ENCODE data around the gene TNKS1BP1.
"Not testable (repeated sequence)": the region's sequence is repeated elsewhere in the genome, so short reads cannot be mapped to it uniquely, and the experiment has no call there.

The TNKS1BP1 gene

DNA sequence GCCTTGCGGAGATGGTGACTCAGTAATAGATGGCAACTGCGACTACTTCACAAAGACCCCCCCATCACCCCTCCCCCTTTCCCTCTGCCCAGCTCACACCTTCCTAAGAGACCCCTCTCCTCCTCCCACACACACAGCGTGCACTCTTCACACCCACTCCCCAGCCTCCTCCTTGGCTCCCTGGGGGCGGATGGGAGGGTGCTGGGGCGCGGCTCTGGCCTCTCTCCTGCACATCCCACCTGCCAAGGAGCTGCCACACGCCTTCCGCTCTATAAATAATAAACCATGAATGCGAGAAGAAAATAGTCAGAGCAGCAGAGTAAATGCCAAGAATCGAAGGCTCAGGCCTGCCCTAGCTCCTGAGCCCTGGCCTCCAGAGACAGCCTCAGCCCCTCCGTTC is 17.9 kb upstream of the TNKS1BP1 start:
- Histone ChIP-seq H3K36me3 (ENCODE audit: control insufficient read depth, insufficient read depth, low read length) (no peaks in the 10 kb centered on the region), H3K9me3 (ENCODE audit: control insufficient read depth, low read length) (no peaks in the 10 kb centered on the region), H3K4me1 (ENCODE audit: control insufficient read depth, insufficient read depth, low read length, poor library complexity, severe bottlenecking) (no peaks in the 10 kb centered on the region), H3K27ac (ENCODE audit: low read depth, low read length, severe bottlenecking) (no peak overlapping the region), H3K4me3 (ENCODE audit: extremely low read depth, insufficient read depth, low read length, poor library complexity, severe bottlenecking) (no peak overlapping the region)
- 71 to 82% methylated on average over 6 to 10 of the region's 11 CpGs for WGBS, 2 experiments (ENCODE audit: insufficient coverage in 2 of 2)

DNA sequence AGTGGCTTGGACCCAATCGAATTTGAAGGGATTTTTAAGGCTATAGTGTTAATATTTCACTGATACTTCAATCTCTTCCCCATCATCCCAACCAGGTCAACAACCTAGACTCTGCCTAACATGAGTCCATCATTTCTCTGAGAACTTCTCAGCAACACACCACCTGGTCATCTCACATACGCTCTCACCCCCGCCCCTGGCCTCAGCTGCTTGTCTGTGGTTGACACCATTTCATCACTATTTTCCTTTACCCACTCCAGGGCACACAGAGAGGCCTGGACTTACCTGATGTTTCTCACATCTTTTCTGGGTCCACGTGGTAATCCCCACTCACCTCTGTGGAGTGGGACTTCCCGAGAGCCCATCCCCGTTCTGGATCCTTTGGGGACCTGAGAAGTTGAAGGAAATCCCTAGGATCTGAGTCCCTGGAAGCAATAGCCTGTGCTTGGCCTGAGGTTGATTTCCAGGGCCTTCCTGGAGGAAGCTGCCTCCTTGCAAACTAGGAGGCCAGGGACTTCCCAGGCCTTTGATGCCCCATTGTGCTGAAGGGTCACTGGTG is 16.6 kb upstream of the TNKS1BP1 start:
- no peaks in the 10 kb centered on the region for H3K4me1 ChIP-seq (ENCODE audit: control insufficient read depth, insufficient read depth, low read length, poor library complexity, severe bottlenecking)
- no peak overlapping the region for H3K4me3 ChIP-seq (ENCODE audit: extremely low read depth, insufficient read depth, low read length, poor library complexity, severe bottlenecking)
- no peaks in the 10 kb centered on the region for H3K36me3 ChIP-seq (ENCODE audit: control insufficient read depth, insufficient read depth, low read length)
- no peak overlapping the region for H3K27ac ChIP-seq (ENCODE audit: low read depth, low read length, severe bottlenecking)
- no peaks in the 10 kb centered on the region for H3K9me3 ChIP-seq (ENCODE audit: control insufficient read depth, low read length)
- 89 to 96% methylated on average over 5 of the region's 6 CpGs for WGBS, 2 experiments (ENCODE audit: insufficient coverage in 2 of 2)

DNA sequence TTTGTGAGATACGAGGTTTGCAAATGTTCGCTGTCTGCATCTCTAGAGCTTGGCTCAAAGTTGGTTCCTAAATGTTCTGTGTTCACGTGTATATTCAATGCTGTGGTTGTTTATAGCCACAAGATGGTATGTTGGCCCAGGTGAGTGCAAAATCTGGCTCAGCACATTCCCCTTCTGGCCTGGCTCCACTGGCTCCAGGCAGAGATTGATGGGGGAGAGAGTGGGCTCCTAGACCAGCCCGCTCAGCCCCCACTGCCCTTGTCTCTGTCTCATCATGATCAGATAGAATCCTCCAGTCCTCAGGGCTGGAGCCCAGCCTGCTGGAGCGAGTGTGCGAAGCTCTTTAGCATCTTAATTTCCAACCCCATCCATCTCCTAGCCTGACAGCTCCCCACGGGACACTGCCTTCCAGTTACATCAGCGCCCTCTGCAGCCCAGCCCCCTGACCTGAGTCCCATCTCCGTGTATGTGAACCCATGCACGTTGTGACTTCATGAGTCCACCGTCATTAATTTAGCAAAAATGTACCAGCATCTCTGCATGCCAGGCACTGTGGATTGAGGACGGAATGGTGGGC is 15.4 kb upstream of the TNKS1BP1 start:
- Histone ChIP-seq H3K4me1 (ENCODE audit: control insufficient read depth, insufficient read depth, low read length, poor library complexity, severe bottlenecking) (no peaks in the 10 kb centered on the region), H3K27ac (ENCODE audit: low read depth, low read length, severe bottlenecking) (peak overlapping the region; percentile 41), H3K9me3 (ENCODE audit: control insufficient read depth, low read length) (no peaks in the 10 kb centered on the region), H3K4me3 (ENCODE audit: extremely low read depth, insufficient read depth, low read length, poor library complexity, severe bottlenecking) (no peak overlapping the region), H3K36me3 (ENCODE audit: control insufficient read depth, insufficient read depth, low read length) (no peaks in the 10 kb centered on the region)
- 34 to 41% methylated on average over 9 to 12 of the region's 12 CpGs for WGBS, 2 experiments (ENCODE audit: insufficient coverage in 2 of 2)

DNA sequence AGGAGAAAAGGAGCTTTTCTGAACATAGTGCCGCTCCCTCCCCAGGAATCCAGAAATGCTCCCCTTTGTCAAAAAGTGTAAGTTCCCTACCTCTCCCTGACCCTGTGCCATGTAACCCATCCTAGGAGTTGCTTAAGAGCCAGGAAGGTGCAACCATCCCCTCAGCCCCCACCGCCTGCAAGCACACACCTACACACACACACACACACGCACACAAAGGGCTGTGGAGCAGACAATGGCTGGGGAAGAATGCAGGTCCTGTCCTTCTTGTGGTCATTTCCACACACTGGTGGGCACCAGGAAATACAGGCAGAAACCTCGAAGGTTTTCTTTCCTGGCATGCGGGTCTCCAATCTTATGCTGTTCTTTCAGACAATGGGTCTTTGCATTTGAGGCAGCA is 14.6 kb upstream of the TNKS1BP1 start:
- Histone ChIP-seq H3K27ac (ENCODE audit: low read depth, low read length, severe bottlenecking) (peak overlapping the region; percentile 41), H3K36me3 (ENCODE audit: control insufficient read depth, insufficient read depth, low read length) (peaks cover 1% of the 10 kb centered on the region), H3K4me1 (ENCODE audit: control insufficient read depth, insufficient read depth, low read length, poor library complexity, severe bottlenecking) (no peaks in the 10 kb centered on the region), H3K9me3 (ENCODE audit: control insufficient read depth, low read length) (no peaks in the 10 kb centered on the region), H3K4me3 (ENCODE audit: extremely low read depth, insufficient read depth, low read length, poor library complexity, severe bottlenecking) (no peak overlapping the region)
- WGBS, 2 experiments (ENCODE audit: insufficient coverage in 2 of 2): 86 to 94% methylated on average over 2 to 4 of the region's 5 CpGs

DNA sequence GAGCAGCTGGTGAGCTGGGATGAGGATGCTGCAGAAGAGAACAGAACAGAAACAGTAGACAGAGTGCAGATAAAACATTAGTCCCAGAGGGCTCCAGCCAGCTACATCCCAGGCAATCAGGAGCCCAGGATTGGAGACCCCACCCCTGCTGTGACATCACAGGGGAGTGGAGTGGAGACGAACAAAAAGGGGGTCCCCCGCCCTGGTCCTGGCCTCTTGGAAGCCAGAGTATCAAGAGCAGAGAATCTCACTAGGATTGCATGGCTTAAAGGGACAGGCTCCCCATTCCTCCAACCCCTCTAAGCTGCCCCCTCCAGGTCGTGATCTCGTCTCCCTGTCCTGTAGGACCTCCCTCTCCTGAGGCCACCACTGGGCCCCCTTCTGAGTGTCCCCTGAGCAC is 13.4 kb upstream of the TNKS1BP1 start, which contains the start of gene P2RX3:
P2RX3 (plus strand) TSS at position 211 of the 400 bp plus-strand sequence. CDS start 199 bp downstream, outside the sequence.
- WGBS, 2 experiments (ENCODE audit: insufficient coverage in 2 of 2): 61 to 73% methylated on average over 2 to 4 of the region's 4 CpGs
- Histone ChIP-seq H3K4me1 (ENCODE audit: control insufficient read depth, insufficient read depth, low read length, poor library complexity, severe bottlenecking) (no peaks in the 10 kb centered on the region), H3K36me3 (ENCODE audit: control insufficient read depth, insufficient read depth, low read length) (peaks cover 13% of the 10 kb centered on the region), H3K9me3 (ENCODE audit: control insufficient read depth, low read length) (no peaks in the 10 kb centered on the region), H3K27ac (ENCODE audit: low read depth, low read length, severe bottlenecking) (no peak within 1 kb of the TSS), H3K4me3 (ENCODE audit: extremely low read depth, insufficient read depth, low read length, poor library complexity, severe bottlenecking) (no peak within 1 kb of the TSS)

DNA sequence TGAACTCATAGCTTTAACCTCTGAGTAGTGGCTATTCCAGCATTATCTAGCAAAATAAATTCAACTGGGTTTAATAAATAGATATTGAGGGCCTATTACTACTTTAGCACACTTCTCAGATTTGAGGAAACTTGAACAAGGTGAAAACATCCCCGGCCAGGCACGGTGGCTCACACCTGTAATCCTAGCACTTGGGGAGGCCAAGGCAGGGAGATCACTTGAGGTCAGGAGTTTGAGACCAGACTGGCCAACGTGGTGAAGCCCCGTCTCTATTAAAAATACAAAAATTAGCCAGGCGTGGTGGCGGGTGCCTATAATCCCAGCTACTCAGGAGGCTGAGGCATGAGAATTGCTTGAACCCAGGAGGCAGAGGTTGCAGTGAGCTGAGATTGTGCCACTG is 12.1 kb upstream of the TNKS1BP1 start:
- 97 to 100% methylated on average over 2 to 6 of the region's 6 CpGs for WGBS, 2 experiments (ENCODE audit: insufficient coverage in 2 of 2)

DNA sequence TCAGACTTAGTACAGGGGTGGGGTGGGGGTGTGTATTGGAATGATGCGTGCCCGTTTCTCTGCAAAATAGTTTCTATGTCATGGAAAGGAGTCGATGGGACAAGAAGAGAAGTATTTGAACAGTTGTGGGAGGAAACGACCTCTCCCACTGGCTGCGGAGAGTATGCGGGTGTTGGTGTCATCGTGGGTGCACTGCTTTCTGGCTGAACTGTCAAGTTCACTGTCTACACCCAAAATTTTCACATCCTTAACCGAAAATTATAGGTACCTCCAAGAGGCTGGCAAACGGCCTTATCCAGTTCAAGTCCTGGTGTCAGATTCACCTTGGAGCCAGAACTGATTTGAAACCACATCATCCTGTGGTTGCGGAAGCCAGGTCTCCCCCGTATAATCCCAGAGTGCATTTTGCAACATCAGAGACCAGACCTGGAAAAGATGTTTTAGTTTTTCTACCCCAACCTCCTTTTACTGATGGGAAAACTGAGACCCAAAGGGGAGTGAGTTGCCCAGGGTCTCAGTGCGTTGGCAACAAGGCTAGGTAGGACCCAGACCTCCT is 11.4 kb upstream of the TNKS1BP1 start:
- Histone ChIP-seq H3K4me1 (ENCODE audit: control insufficient read depth, insufficient read depth, low read length, poor library complexity, severe bottlenecking) (no peaks in the 10 kb centered on the region), H3K9me3 (ENCODE audit: control insufficient read depth, low read length) (no peaks in the 10 kb centered on the region), H3K4me3 (ENCODE audit: extremely low read depth, insufficient read depth, low read length, poor library complexity, severe bottlenecking) (peak overlapping the region; percentile 71), H3K27ac (ENCODE audit: low read depth, low read length, severe bottlenecking) (no peak overlapping the region), H3K36me3 (ENCODE audit: control insufficient read depth, insufficient read depth, low read length) (peaks cover 32% of the 10 kb centered on the region)
- 78 to 86% methylated on average over 7 to 10 of the region's 12 CpGs for WGBS, 2 experiments (ENCODE audit: insufficient coverage in 2 of 2)

More for the DNA sequence above, 12.1 kb upstream of the TNKS1BP1 start:
- not testable (repeated sequence) for H3K4me1 ChIP-seq (ENCODE audit: control insufficient read depth, insufficient read depth, low read length, poor library complexity, severe bottlenecking); H3K9me3 ChIP-seq (ENCODE audit: control insufficient read depth, low read length); H3K27ac ChIP-seq (ENCODE audit: low read depth, low read length, severe bottlenecking); H3K4me3 ChIP-seq (ENCODE audit: extremely low read depth, insufficient read depth, low read length, poor library complexity, severe bottlenecking)
- H3K36me3 ChIP-seq (ENCODE audit: control insufficient read depth, insufficient read depth, low read length): peaks cover 26% of the 10 kb centered on the region

DNA sequence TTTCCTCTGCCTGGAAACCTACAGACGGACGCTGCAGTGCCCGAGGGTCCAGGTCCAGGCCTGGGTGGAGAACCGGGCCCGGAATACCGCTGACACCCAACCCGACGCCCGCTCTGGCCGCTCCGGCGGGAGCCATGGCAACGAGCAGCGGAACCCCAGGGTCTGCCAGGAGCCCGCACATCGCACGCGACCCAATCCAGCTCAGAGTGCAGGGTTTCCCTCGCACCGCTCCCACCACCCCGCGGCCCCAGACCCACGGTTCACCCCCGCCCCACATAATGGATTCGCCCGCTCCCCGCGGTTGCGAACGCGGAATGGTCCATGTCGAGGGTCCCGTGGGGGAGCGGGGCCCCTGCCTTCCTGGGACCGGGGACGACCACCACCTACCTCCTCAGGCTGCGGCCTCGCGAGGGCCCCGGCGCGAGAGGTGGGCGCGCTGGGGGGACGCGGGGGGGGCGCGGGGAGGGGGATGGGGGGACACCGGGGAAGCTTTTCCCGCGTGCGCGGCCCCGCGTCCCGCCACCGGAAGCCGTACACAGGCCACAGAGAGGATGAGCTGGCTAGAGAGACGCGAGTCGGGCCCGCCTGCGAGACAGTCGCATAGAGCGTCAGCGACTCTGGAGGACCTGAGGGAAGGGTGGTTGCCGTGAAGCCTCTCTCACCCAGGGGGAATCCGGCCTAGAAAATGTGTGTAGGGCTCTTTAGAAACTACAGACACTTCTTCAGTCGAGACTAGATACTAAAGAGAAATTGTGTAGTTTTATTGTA is 10.8 kb upstream of the TNKS1BP1 start, which contains the start of gene SSRP1:
SSRP1 (minus strand) TSS at position 550 of the 768 bp plus-strand sequence. CDS start 771 bp downstream, outside the sequence.
- Histone ChIP-seq H3K9me3 (ENCODE audit: control insufficient read depth, low read length) (no peaks in the 10 kb centered on the region), H3K4me1 (ENCODE audit: control insufficient read depth, insufficient read depth, low read length, poor library complexity, severe bottlenecking) (no peaks in the 10 kb centered on the region), H3K4me3 (ENCODE audit: extremely low read depth, insufficient read depth, low read length, poor library complexity, severe bottlenecking) (peak within 1 kb of the TSS; percentile 71), H3K36me3 (ENCODE audit: control insufficient read depth, insufficient read depth, low read length) (peaks cover 39% of the 10 kb centered on the region), H3K27ac (ENCODE audit: low read depth, low read length, severe bottlenecking) (peak within 1 kb of the TSS; percentile 73)
- 1% methylated on average over 39 to 44 of the region's 69 CpGs for WGBS, 2 experiments (ENCODE audit: insufficient coverage in 2 of 2)

DNA sequence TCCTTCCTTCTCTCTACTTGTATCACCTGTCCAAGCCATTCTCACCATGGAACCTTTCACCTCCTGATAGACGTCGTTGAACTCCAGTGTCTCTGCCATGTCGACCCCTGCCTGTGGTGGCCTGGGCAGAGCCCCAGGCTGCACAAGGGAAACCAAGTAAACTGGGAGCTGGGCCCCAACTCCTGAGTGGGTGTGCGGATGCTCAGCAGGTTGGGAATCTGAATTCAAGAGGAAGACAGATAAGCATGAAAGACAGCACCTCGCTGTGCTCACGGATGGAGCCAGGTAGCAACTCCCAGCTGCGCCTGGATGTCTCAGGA is 10.2 kb upstream of the TNKS1BP1 start:
- Histone ChIP-seq H3K36me3 (ENCODE audit: control insufficient read depth, insufficient read depth, low read length) (peaks cover 45% of the 10 kb centered on the region), H3K4me3 (ENCODE audit: extremely low read depth, insufficient read depth, low read length, poor library complexity, severe bottlenecking) (peak overlapping the region; percentile 71), H3K9me3 (ENCODE audit: control insufficient read depth, low read length) (no peaks in the 10 kb centered on the region), H3K4me1 (ENCODE audit: control insufficient read depth, insufficient read depth, low read length, poor library complexity, severe bottlenecking) (no peaks in the 10 kb centered on the region), H3K27ac (ENCODE audit: low read depth, low read length, severe bottlenecking) (peak overlapping the region; percentile 73)
- 3 to 16% methylated on average over 7 of the region's 7 CpGs for WGBS, 2 experiments (ENCODE audit: insufficient coverage in 2 of 2)

DNA sequence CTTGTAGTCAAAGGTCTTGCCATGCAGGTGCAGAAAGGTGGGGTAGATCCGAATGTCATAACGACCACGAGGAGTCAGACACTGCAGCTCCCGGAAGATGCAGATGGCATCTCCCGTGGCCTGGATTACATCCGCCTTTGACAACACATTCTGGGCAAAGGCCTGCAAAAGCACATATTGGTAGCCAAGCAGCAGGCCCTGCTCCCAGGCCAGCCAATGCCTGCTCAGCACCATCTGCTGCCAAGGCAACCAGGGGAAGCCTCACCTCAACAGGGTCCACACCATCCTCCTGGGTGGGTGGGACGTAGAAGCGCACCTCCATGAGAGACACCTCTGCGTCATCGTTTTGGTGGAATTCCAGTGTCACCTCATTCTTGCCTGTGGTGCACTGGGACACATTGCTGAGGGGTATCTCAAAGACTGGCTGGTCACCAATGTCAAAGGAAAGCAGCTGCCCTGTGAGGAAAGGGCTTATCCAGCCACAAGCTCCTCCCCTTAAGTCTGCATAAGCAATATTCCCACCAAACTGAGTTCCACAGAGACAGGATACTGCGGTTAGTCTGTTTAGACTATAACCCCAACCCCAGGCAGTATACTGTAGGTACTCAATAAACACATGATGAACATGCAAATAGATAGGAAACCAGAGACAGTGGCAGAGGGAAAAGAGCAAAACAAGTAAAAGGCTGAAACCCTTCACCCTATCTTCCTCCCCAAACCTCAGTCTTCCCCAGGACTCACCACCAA is 8.1 kb upstream of the TNKS1BP1 start:
- 95 to 96% methylated on average over 10 of the region's 11 CpGs for WGBS, 2 experiments (ENCODE audit: insufficient coverage in 2 of 2)
- no peak overlapping the region for H3K4me3 ChIP-seq (ENCODE audit: extremely low read depth, insufficient read depth, low read length, poor library complexity, severe bottlenecking)
- peaks cover 66% of the 10 kb centered on the region for H3K36me3 ChIP-seq (ENCODE audit: control insufficient read depth, insufficient read depth, low read length)
- no peak overlapping the region for H3K27ac ChIP-seq (ENCODE audit: low read depth, low read length, severe bottlenecking)
- no peaks in the 10 kb centered on the region for H3K4me1 ChIP-seq (ENCODE audit: control insufficient read depth, insufficient read depth, low read length, poor library complexity, severe bottlenecking)
- no peaks in the 10 kb centered on the region for H3K9me3 ChIP-seq (ENCODE audit: control insufficient read depth, low read length)

Measured in mesodermal cell (in vitro differentiated cells).